Effector memory CD8-positive, alpha-beta T cell (primary cell): Measurements from ENCODE around the gene MVB12B.

Source experiments
- ATAC-seq: fragments of 150-1000 bp; cut with Tn5 transposase; replicated peaks from 2 replicates; pipeline ENCODE4 v1.10.0; 2021; ENCODE audit warnings: mild to moderate bottlenecking, moderate library complexity
- DNase-seq, 3 experiments: peaks; one replicate each; pipeline ENCODE4 v3.0.0; 2021
- H3K27ac Mint-ChIP-seq, 2 donors: one replicate each; pipeline ENCODE4 v1.8.0; 2022; ENCODE audit warnings: mild to moderate bottlenecking in 2 of 2, mixed read lengths in 2 of 2, moderate library complexity in 2 of 2
- H3K27me3 Mint-ChIP-seq, 2 donors: one replicate each; pipeline ENCODE4 v1.8.0; 2022; ENCODE audit warnings: mixed read lengths in 2 of 2
- H3K36me3 Mint-ChIP-seq: one replicate; pipeline ENCODE4 v1.8.0; 2022; ENCODE audit warnings: mild to moderate bottlenecking, moderate library complexity, mixed read lengths; ENCODE audit not compliant: insufficient read depth
- H3K4me1 Mint-ChIP-seq, 2 donors: one replicate each; pipeline ENCODE4 v1.8.0; 2022; ENCODE audit warnings: low read depth in 2 of 2, mixed read lengths in 2 of 2
- H3K4me3 Mint-ChIP-seq, 2 donors: one replicate each; pipeline ENCODE4 v1.8.0; 2022; ENCODE audit warnings: mild to moderate bottlenecking in 2 of 2, mixed read lengths in 2 of 2, moderate library complexity in 2 of 2
- H3K9me3 Mint-ChIP-seq, 2 donors: one replicate each; pipeline ENCODE4 v1.8.0; 2022; ENCODE audit warnings: mixed read lengths in 2 of 2

Gene MVB12B

GRCh38 chr9:126363847-126364671 is 37.4 kb downstream of the MVB12B start:
- Mint-ChIP-seq H3K4me3 (no peak overlapping the region), H3K36me3 (peaks cover 4% of the 10 kb centered on the region), H3K27me3 (no peaks in the 10 kb centered on the region), H3K27ac (peak overlapping the region; percentile 35 to 77), H3K4me1 (peaks cover 23 to 33% of the 10 kb centered on the region in 2 donors), H3K9me3 (peaks cover 0 to 3% of the 10 kb centered on the region in 2 donors)
- no peak for ATAC-seq
- DNase-seq = no peak

GRCh38 chr9:126365780-126366179 is 39.2 kb downstream of the MVB12B start:
- no peak for ATAC-seq
- Mint-ChIP-seq H3K36me3 (peaks cover 2% of the 10 kb centered on the region), H3K4me1 (peaks cover 23 to 33% of the 10 kb centered on the region in 2 donors), H3K27me3 (no peaks in the 10 kb centered on the region), H3K27ac (peak overlapping the region; percentile 22 to 27), H3K4me3 (no peak overlapping the region), H3K9me3 (no peaks in the 10 kb centered on the region)
- DNase-seq = no peak

GRCh38 chr9:126366366-126367011 is 39.9 kb downstream of the MVB12B start:
- Mint-ChIP-seq H3K36me3 (peaks cover 2% of the 10 kb centered on the region), H3K27ac (peak overlapping the region; percentile 22 to 27), H3K4me3 (no peak overlapping the region), H3K27me3 (no peaks in the 10 kb centered on the region), H3K4me1 (peaks cover 23 to 33% of the 10 kb centered on the region in 2 donors), H3K9me3 (no peaks in the 10 kb centered on the region)
- no peak for ATAC-seq
- no peak for DNase-seq

GRCh38 chr9:126367139-126367538 is 40.5 kb downstream of the MVB12B start:
- no peak for DNase-seq
- Mint-ChIP-seq H3K9me3 (no peaks in the 10 kb centered on the region), H3K27ac (peak overlapping the region; percentile 2 to 11), H3K4me3 (no peak overlapping the region), H3K27me3 (no peaks in the 10 kb centered on the region), H3K36me3 (peaks cover 2% of the 10 kb centered on the region), H3K4me1 (peaks cover 25 to 37% of the 10 kb centered on the region in 2 donors)
- ATAC-seq = no peak

- Mint-ChIP-seq H3K27me3 (no peaks in the 10 kb centered on the region), H3K4me1 (peaks cover 27 to 39% of the 10 kb centered on the region in 2 donors), H3K36me3 (peaks cover 2% of the 10 kb centered on the region), H3K27ac (peak overlapping the region in 1 of 2 donors; percentile 2), H3K4me3 (no peak overlapping the region), H3K9me3 (no peaks in the 10 kb centered on the region)
- ATAC-seq (no peak), DNase-seq (no peak)
Measured at GRCh38 chr9:126367616-126368015, 41.0 kb downstream of the MVB12B start.

GRCh38 chr9:126368020-126368419 is 41.4 kb downstream of the MVB12B start:
- Mint-ChIP-seq H3K36me3 (peaks cover 2% of the 10 kb centered on the region), H3K27me3 (no peaks in the 10 kb centered on the region), H3K9me3 (no peaks in the 10 kb centered on the region), H3K4me3 (no peak overlapping the region), H3K4me1 (peaks cover 29 to 42% of the 10 kb centered on the region in 2 donors), H3K27ac (peak overlapping the region in 1 of 2 donors; percentile 2)
- ATAC-seq (no peak), DNase-seq (no peak)

GRCh38 chr9:126371007-126371870 is 44.6 kb downstream of the MVB12B start:
- H3K36me3 Mint-ChIP-seq = peaks cover 6% of the 10 kb centered on the region
- H3K27ac Mint-ChIP-seq = no peak overlapping the region
- H3K27me3 Mint-ChIP-seq = no peaks in the 10 kb centered on the region
- no peak for ATAC-seq
- peaks cover 30 to 50% of the 10 kb centered on the region in 2 donors for H3K4me1 Mint-ChIP-seq
- no peak for DNase-seq
- no peak overlapping the region for H3K4me3 Mint-ChIP-seq
- H3K9me3 Mint-ChIP-seq = no peaks in the 10 kb centered on the region

- no peak for ATAC-seq
- DNase-seq = no peak
- peaks cover 21 to 45% of the 10 kb centered on the region in 2 donors for H3K4me1 Mint-ChIP-seq
- peak overlapping the region; percentile 4 to 7 for H3K27ac Mint-ChIP-seq
- H3K27me3 Mint-ChIP-seq = no peaks in the 10 kb centered on the region
- H3K36me3 Mint-ChIP-seq = peaks cover 6% of the 10 kb centered on the region
- no peaks in the 10 kb centered on the region for H3K9me3 Mint-ChIP-seq
- no peak overlapping the region for H3K4me3 Mint-ChIP-seq
Measured at GRCh38 chr9:126372716-126373115, 46.1 kb downstream of the MVB12B start.

- H3K27ac Mint-ChIP-seq = peak overlapping the region in 1 of 2 donors; percentile 4
- DNase-seq = no peak
- no peaks in the 10 kb centered on the region for H3K9me3 Mint-ChIP-seq
- H3K4me1 Mint-ChIP-seq = peaks cover 20 to 42% of the 10 kb centered on the region in 2 donors
- no peak for ATAC-seq
- no peaks in the 10 kb centered on the region for H3K27me3 Mint-ChIP-seq
- H3K36me3 Mint-ChIP-seq = peaks cover 6% of the 10 kb centered on the region
- no peak overlapping the region for H3K4me3 Mint-ChIP-seq
Measured at GRCh38 chr9:126373241-126373640, 46.6 kb downstream of the MVB12B start.

GRCh38 chr9:126374366-126374781 is 47.7 kb downstream of the MVB12B start:
- Mint-ChIP-seq H3K27ac (no peak overlapping the region), H3K36me3 (peaks cover 9% of the 10 kb centered on the region), H3K4me1 (peaks cover 25 to 48% of the 10 kb centered on the region in 2 donors), H3K9me3 (no peaks in the 10 kb centered on the region), H3K27me3 (no peaks in the 10 kb centered on the region), H3K4me3 (no peak overlapping the region)
- no peak for DNase-seq
- no peak for ATAC-seq

GRCh38 chr9:126375386-126375785 is 48.8 kb downstream of the MVB12B start:
- Mint-ChIP-seq H3K9me3 (no peaks in the 10 kb centered on the region), H3K27ac (peak overlapping the region; percentile 59 to 83), H3K27me3 (no peaks in the 10 kb centered on the region), H3K4me3 (peak overlapping the region in 1 of 2 donors; percentile 50), H3K4me1 (peaks cover 27 to 48% of the 10 kb centered on the region in 2 donors), H3K36me3 (peaks cover 7% of the 10 kb centered on the region)
- ATAC-seq = no peak
- DNase-seq = no peak

- H3K36me3 Mint-ChIP-seq = peaks cover 16% of the 10 kb centered on the region
- peak overlapping the region; percentile 56 to 83 for H3K27ac Mint-ChIP-seq
Measured at GRCh38 chr9:126376311-126377175, 49.9 kb downstream of the MVB12B start.

More at GRCh38 chr9:126376311-126377175, 49.9 kb downstream of the MVB12B start:
- peaks cover 27 to 48% of the 10 kb centered on the region in 2 donors for H3K4me1 Mint-ChIP-seq
- H3K9me3 Mint-ChIP-seq = no peaks in the 10 kb centered on the region
- DNase-seq (no peak), ATAC-seq (no peak)
- H3K27me3 Mint-ChIP-seq = no peaks in the 10 kb centered on the region
- no peak overlapping the region for H3K4me3 Mint-ChIP-seq
